A673 (cell line): ENCODE measurements around the gene EXOC3. TPM values are rescaled to one million over a fixed set of nuclear protein-coding genes. Genes with fewer than 3 reads are reported as not detected.
"Not testable (repeated sequence)": the region's sequence is repeated elsewhere in the genome, so short reads cannot be mapped to it uniquely, and the experiment has no call there.

Experiments used
- BruUV-seq: library from RNA; stranded (reverse); fragments of 400-500 nt; replicated peaks from 2 replicates; lab custom pipeline; 2021; lab: Mats Ljungman, UMichigan
- CTCF ChIA-PET: fragments of 300-600 bp; sonication (Branson Sonifier 250); formaldehyde crosslinking; loops from one replicate; lab custom pipeline; 2022; ENCODE audit warnings: antibody characterized with exemption; lab: Charles Lee
- POLR2A ChIA-PET: fragments of 300-600 bp; sonication (Branson Sonifier 250); formaldehyde crosslinking; loops from one replicate; lab custom pipeline; 2022; ENCODE audit warnings: antibody characterized with exemption; ENCODE audit not compliant: low non-redundant PET; lab: Charles Lee
- DNase-seq: peaks from one replicate; pipeline ENCODE4 v3.0.0-alpha.2; 2015; ENCODE audit warnings: low spot score
- H3K27ac ChIP-seq: fragments of 200-600 bp; sonication (generic); 2 replicates; pipeline ENCODE4 v1.5.1; 2016; ENCODE audit warnings: mixed run types, low read depth, mild to moderate bottlenecking, mixed read lengths, antibody characterized with exemption, low read length; ENCODE audit not compliant: poor library complexity, severe bottlenecking
- H3K27me3 ChIP-seq: fragments of 200-600 bp; sonication (generic); replicated peaks from 2 replicates; pipeline ENCODE4 v1.6.1; 2017; ENCODE audit warnings: mixed run types, low read depth, mild to moderate bottlenecking, mixed read lengths, antibody characterized with exemption, low read length; ENCODE audit not compliant: insufficient read depth, poor library complexity
- H3K36me3 ChIP-seq: fragments of 200-600 bp; sonication (generic); 2 replicates; pipeline ENCODE4 v1.6.1; 2016; ENCODE audit warnings: mixed run types, mild to moderate bottlenecking, mixed read lengths, antibody characterized with exemption, low read length; ENCODE audit not compliant: insufficient read depth, poor library complexity, severe bottlenecking
- H3K4me1 ChIP-seq: fragments of 200-600 bp; sonication (generic); 2 replicates; pipeline ENCODE4 v1.6.1; 2017; ENCODE audit warnings: mixed run types, mild to moderate bottlenecking, mixed read lengths, antibody characterized with exemption, low read length; ENCODE audit not compliant: insufficient read depth, poor library complexity, severe bottlenecking
- H3K4me3 ChIP-seq: fragments of 200-600 bp; sonication (generic); 2 replicates; pipeline ENCODE4 v1.5.1; 2016; ENCODE audit warnings: low read depth, mixed run types, mild to moderate bottlenecking, mixed read lengths, low read length; ENCODE audit not compliant: poor library complexity, severe bottlenecking
- H3K9me3 ChIP-seq: fragments of 200-600 bp; sonication (generic); 2 replicates; pipeline ENCODE4 v1.6.1; 2016; ENCODE audit warnings: mixed run types, low read depth, mild to moderate bottlenecking, mixed read lengths, antibody characterized with exemption, low read length; ENCODE audit not compliant: poor library complexity, severe bottlenecking
- CTCF ChIP-seq: fragments of 300-800, 200-600 bp; sonication (generic); conservative IDR thresholded peaks from 2 replicates; pipeline ENCODE4 v1.5.1; 2017; ENCODE audit warnings: low read depth, mild to moderate bottlenecking, antibody characterized with exemption, low read length, moderate library complexity, mixed read lengths
- EZH2 ChIP-seq: fragments of 200-600 bp; sonication (generic); IDR thresholded peaks from 2 replicates; pipeline ENCODE4 v1.6.1; 2017; ENCODE audit warnings: borderline replicate concordance, low read depth, mild to moderate bottlenecking, mixed read lengths, antibody characterized with exemption, low read length; ENCODE audit not compliant: poor library complexity, severe bottlenecking
- intact Hi-C: fragments of 100-400 bp; cut with micrococcal nuclease; formaldehyde crosslinking; loops from one replicate; pipeline ENCODE4 v1.10.0; 2022; ENCODE audit not compliant: unreplicated experiment
- total RNA-seq: library from RNA; stranded (reverse); gene quantifications from 2 replicates; pipeline ENCODE4 v1.2.3, GENCODE V29; 2021

EXOC3 gene
- total RNA-seq, 1 experiment from 2014 or later: 46.7 TPM

GRCh38 chr5:473551-474192, 30.7 kb downstream of the EXOC3 start:
- BruUV-seq: no TSS peak
- Histone ChIP-seq H3K4me1 (peaks cover 12% of the 10 kb centered on the region), H3K4me3 (peak overlapping the region; percentile 95), H3K36me3 (peaks cover 9% of the 10 kb centered on the region), H3K27ac (peak overlapping the region; percentile 50), H3K27me3 (peaks cover 47% of the 10 kb centered on the region), H3K9me3 (no peaks in the 10 kb centered on the region)
- CTCF ChIA-PET: no interaction called here
- TF ChIP-seq EZH2: peak; percentile 44
- TF ChIP-seq CTCF: no peak
- POLR2A ChIA-PET: no interaction called here
- intact Hi-C loops: no loop called here
- DNase-seq: peak; percentile 33

GRCh38 chr5:474232-474839, 31.4 kb downstream of the EXOC3 start:
- peak overlapping the region; percentile 95 for H3K4me3 ChIP-seq
- CTCF ChIA-PET: interaction anchor here (0.6 kb wide), 1 partner anchor 383 kb away, joined by 3 read pairs; no protein-coding TSS in a partner anchor
- peaks cover 47% of the 10 kb centered on the region for H3K27me3 ChIP-seq
- H3K27ac ChIP-seq, POLR2A ChIA-PET, H3K9me3 ChIP-seq, intact Hi-C loops, DNase-seq, H3K36me3 ChIP-seq, BruUV-seq: not testable (repeated sequence)
- peaks cover 12% of the 10 kb centered on the region for H3K4me1 ChIP-seq

GRCh38 chr5:474840-475661, 32.1 kb downstream of the EXOC3 start:
- no peak for TF ChIP-seq CTCF
- TF ChIP-seq EZH2: no peak
- Histone ChIP-seq H3K4me1 (peaks cover 12% of the 10 kb centered on the region), H3K27ac (no peak overlapping the region), H3K36me3 (peaks cover 9% of the 10 kb centered on the region), H3K27me3 (peaks cover 47% of the 10 kb centered on the region), H3K4me3 (peak overlapping the region; percentile 95), H3K9me3 (no peaks in the 10 kb centered on the region)
- POLR2A ChIA-PET: no interaction called here
- DNase-seq: no peak
- intact Hi-C loops: no loop called here
- no TSS peak for BruUV-seq
- CTCF ChIA-PET: interaction anchor here (0.5 to 0.6 kb wide), 2 partner anchors 196 to 384 kb away, joined by 3 to 8 read pairs; no protein-coding TSS in a partner anchor
